ENCODE measurements around the gene SRPRB.

- TF ChIP-seq CTCF (IDR thresholded peaks at IDR 0.05) (no peak), POLR2A (IDR thresholded peaks at IDR 0.05) (no peak)
These were observed 33.5 kb downstream of the SRPRB start for GRCh38 chr3:133838916-133839800.

Measured in testis (tissue), 2 donors.